ENCODE measurements around the gene PRAMEF25. TPM values are rescaled to one million over a fixed set of nuclear protein-coding genes. Genes with fewer than 3 reads are reported as not detected.
"Not testable (repeated sequence)": the region's sequence is repeated elsewhere in the genome, so short reads cannot be mapped to it uniquely, and the experiment has no call there.

PRAMEF25 gene
- not detected for polyA plus RNA-seq

DNA sequence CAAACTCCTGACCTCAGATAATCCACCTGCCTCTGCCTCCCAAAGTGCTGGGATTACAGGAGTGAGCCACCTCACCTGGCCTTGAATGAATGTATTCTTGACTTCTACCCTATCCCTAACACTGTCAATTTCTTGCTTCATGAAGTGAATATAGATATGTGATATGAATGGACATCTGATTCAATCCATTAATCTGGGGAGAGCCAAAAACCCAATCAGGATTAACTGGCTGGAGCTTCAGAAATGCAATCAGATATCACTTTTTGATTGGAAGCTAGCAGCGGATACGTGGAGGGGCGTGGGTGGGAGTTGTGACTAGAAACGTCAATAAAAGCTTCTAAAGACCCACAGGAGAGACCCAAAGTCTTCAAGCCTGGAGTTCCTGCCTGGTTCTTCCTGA, at the start of gene PRAMEF25:
PRAMEF25 (plus strand) TSS at position 301 of the 400 bp plus-strand sequence. CDS start 2,920 bp downstream, outside the sequence.
- no CpG with 5 or more reads among the region's 4 CpGs for WGBS, 3 donors
- H3K27ac ChIP-seq (ENCODE audit: low read depth, low read length) = not testable (repeated sequence)

DNA sequence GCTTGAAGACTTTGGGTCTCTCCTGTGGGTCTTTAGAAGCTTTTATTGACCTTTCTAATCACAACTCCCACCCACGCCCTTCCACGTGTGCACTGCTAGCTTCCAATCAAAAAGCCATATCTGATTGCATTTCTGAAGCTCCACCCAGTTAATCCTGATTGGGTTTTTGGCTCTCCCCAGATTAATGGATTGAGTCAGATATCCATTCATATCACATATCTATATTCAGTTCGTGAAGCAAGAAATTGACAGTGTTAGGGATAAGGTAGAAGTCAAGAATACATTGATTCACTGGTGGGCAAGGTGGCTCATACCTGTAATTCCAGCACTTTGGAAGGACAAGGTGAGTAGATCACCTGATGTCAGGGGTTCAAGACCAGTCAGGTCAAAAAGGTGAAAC, 14.1 kb upstream of the PRAMEF25 start, which contains the start of gene PRAMEF27:
PRAMEF27 (minus strand) TSS at position 101 of the 400 bp plus-strand sequence. CDS start 2,916 bp downstream, outside the sequence.
- H3K27ac ChIP-seq (ENCODE audit: low read depth, low read length) = not testable (repeated sequence)
- WGBS, 3 donors = 58 to 82% (median 64%) methylated on average over 3 of the region's 3 CpGs

DNA sequence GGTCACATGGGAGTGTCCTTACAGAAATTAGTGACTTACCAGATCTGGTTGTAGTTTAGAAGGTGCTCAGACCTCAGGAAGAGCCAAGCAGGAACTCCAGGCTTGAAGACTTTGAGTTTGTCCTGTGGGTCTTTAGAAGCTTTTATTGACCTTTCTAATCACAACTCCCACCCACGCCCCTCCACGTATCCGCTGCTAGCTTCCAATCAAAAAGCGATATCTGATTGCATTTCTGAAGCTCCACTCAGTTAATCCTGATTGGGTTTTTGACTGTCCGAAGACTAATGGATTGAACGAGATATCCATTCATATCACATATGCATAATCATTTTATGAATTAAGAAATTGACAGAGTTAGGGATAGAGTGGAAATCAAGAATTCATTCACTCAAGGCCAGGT, 46.2 kb downstream of the PRAMEF25 start, which contains the start of gene HNRNPCL2:
HNRNPCL2 (minus strand) TSS at position 101 of the 400 bp plus-strand sequence. CDS start 454 bp downstream, outside the sequence.
- WGBS, 3 donors = 91 to 93% (median 92%) methylated on average over 6 of the region's 6 CpGs
- not testable (repeated sequence) for H3K27ac ChIP-seq (ENCODE audit: low read depth, low read length)

Other genes with a start within 250 kb of the PRAMEF25 start
- gene PRAMEF11, start 239.4 kb upstream of the PRAMEF25 start, polyA plus RNA-seq = not detected
- gene HNRNPCL1, start 222.1 kb upstream of the PRAMEF25 start, polyA plus RNA-seq = not detected
- gene PRAMEF2, start 213.7 kb upstream of the PRAMEF25 start, polyA plus RNA-seq = not detected
- gene PRAMEF4, start 184.6 kb upstream of the PRAMEF25 start, polyA plus RNA-seq = not detected
- not detected for gene PRAMEF10, start 172.5 kb upstream of the PRAMEF25 start, polyA plus RNA-seq
- gene PRAMEF7, start 154.2 kb upstream of the PRAMEF25 start, polyA plus RNA-seq = not detected
- not detected for gene PRAMEF6, start 123.2 kb upstream of the PRAMEF25 start, polyA plus RNA-seq
- not detected for gene PRAMEF27, start 14.2 kb upstream of the PRAMEF25 start, polyA plus RNA-seq
- gene HNRNPCL3, start 10.0 kb upstream of the PRAMEF25 start, polyA plus RNA-seq = not detected
- gene HNRNPCL2, start 46.1 kb downstream of the PRAMEF25 start, polyA plus RNA-seq = not detected
- not detected for gene PRAMEF26, start 85.2 kb downstream of the PRAMEF25 start, polyA plus RNA-seq
- not detected for gene HNRNPCL4, start 94.9 kb downstream of the PRAMEF25 start, polyA plus RNA-seq
- gene PRAMEF9, start 101.1 kb downstream of the PRAMEF25 start, polyA plus RNA-seq = not detected
- gene PRAMEF13, start 130.6 kb downstream of the PRAMEF25 start, polyA plus RNA-seq = not detected
- not detected for gene PRAMEF18, start 155.4 kb downstream of the PRAMEF25 start, polyA plus RNA-seq
- gene PRAMEF5, start 183.4 kb downstream of the PRAMEF25 start, polyA plus RNA-seq = not detected
- gene PRAMEF8, start 214.4 kb downstream of the PRAMEF25 start, polyA plus RNA-seq = not detected
- gene PRAMEF33, start 232.8 kb downstream of the PRAMEF25 start, polyA plus RNA-seq = not detected
- not detected for gene PRAMEF15, start 244.8 kb downstream of the PRAMEF25 start, polyA plus RNA-seq

All from adipose tissue (tissue), 3 donors.